ENCODE measurements around the gene SRPRA.

The SRPRA gene, protein sequence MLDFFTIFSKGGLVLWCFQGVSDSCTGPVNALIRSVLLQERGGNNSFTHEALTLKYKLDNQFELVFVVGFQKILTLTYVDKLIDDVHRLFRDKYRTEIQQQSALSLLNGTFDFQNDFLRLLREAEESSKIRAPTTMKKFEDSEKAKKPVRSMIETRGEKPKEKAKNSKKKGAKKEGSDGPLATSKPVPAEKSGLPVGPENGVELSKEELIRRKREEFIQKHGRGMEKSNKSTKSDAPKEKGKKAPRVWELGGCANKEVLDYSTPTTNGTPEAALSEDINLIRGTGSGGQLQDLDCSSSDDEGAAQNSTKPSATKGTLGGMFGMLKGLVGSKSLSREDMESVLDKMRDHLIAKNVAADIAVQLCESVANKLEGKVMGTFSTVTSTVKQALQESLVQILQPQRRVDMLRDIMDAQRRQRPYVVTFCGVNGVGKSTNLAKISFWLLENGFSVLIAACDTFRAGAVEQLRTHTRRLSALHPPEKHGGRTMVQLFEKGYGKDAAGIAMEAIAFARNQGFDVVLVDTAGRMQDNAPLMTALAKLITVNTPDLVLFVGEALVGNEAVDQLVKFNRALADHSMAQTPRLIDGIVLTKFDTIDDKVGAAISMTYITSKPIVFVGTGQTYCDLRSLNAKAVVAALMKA

GRCh38 chr11:126268708-126269579 lies at the start of gene SRPRA, which contains the start of gene FOXRED1:
Gene SRPRA, minus strand, starts transcription at chr11:126268895. Its CDS starts 91 bp downstream, at chr11:126268804.
Gene FOXRED1, plus strand, starts transcription at chr11:126269154. Its CDS starts 53 bp downstream, at chr11:126269207.
- DNase-seq (ENCODE audit: insufficient read length, low spot score): peak; percentile 99
- TF ChIP-seq CTCF (IDR thresholded peaks at IDR 0.05; ENCODE audit: insufficient read depth, missing control alignments): no peak
- no peak for FAIRE-seq

DNA sequence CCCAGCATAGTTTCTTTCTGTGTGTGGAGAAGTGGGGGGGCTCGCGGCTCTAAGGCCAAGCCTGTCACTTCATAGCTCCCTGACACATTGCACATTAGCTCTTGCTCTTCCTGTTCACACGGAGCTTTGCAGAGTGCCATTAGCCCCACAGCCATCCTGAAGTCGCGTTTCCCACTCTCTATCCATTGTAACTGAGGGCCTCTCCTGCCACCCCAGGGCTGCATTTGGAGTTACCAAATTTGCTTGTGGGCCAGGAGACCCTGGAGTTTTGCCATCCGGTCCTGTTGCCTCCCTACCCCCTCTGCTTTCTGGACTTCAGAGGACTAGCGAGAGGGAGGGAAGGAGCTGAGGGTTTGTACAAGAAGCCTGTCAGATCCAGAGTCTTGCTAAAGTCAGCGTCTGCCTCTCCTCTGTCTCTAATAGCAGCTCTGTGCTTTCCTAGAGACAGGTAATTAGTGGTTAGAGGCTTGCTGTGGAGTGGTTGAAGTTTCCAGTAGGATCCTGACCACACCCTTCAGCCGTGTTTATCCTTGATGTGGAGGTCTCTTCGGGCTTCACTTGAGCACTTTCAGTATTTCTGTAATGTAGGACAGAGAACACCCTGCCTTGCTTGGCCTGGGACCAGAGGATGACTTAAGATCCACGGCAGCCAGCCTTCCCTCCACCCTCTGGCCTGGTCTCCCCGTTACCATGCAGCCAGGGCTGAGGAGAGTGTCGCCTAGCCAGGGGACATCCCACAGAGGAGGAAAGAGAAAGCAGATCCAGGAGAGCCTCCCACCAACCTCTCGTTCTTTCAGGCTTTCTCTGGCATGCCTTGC lies 49.3 kb upstream of the SRPRA start:
- DNase-seq (ENCODE audit: insufficient read length, low spot score) (no peak), FAIRE-seq (no peak)
- no peak for TF ChIP-seq CTCF (IDR thresholded peaks at IDR 0.05; ENCODE audit: insufficient read depth, missing control alignments)

DNA sequence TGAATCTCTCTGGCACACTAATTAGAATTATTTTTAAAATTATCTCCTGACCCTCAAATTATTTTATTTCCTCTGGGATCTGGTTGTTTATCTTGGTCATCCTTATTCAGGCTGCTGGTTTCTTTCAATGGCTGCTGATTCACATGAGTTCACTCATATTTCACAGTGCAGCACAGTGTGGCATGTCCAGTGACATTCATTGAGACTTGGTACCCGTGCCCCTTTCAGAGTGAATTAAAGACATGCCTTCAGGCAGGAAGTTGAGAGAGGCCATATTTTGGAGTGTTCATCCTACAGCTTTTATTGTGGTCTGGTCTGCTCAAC lies 48.7 kb upstream of the SRPRA start:
- DNase-seq (ENCODE audit: insufficient read length, low spot score) (no peak), FAIRE-seq (no peak)
- no peak for TF ChIP-seq CTCF (IDR thresholded peaks at IDR 0.05; ENCODE audit: insufficient read depth, missing control alignments)

DNA sequence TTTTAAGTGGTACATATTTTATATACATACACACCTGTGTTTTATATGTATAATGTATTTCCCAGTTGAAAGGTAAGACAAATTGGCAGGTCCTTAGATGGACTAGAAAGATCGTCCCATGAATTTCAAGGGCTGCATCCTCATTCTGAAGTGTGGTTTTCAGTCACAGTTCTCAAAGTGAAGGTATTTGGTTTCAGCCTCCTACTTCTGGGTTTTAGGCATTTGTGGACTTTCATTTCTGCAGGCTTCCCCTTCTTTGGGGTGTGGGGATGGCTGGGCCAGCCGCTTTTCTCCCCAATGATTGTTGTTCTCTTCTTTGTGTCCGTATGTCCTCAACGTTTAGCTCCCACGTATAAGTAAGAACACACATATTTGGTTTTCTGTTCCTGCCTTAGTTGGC lies 45.1 kb upstream of the SRPRA start:
- TF ChIP-seq CTCF (IDR thresholded peaks at IDR 0.05; ENCODE audit: insufficient read depth, missing control alignments): no peak
- FAIRE-seq (no peak), DNase-seq (ENCODE audit: insufficient read length, low spot score) (no peak)

GRCh38 chr11:126312961-126313360 lies 44.3 kb upstream of the SRPRA start:
- FAIRE-seq (no peak), DNase-seq (ENCODE audit: insufficient read length, low spot score) (no peak)
- TF ChIP-seq CTCF (IDR thresholded peaks at IDR 0.05; ENCODE audit: insufficient read depth, missing control alignments): no peak

DNA sequence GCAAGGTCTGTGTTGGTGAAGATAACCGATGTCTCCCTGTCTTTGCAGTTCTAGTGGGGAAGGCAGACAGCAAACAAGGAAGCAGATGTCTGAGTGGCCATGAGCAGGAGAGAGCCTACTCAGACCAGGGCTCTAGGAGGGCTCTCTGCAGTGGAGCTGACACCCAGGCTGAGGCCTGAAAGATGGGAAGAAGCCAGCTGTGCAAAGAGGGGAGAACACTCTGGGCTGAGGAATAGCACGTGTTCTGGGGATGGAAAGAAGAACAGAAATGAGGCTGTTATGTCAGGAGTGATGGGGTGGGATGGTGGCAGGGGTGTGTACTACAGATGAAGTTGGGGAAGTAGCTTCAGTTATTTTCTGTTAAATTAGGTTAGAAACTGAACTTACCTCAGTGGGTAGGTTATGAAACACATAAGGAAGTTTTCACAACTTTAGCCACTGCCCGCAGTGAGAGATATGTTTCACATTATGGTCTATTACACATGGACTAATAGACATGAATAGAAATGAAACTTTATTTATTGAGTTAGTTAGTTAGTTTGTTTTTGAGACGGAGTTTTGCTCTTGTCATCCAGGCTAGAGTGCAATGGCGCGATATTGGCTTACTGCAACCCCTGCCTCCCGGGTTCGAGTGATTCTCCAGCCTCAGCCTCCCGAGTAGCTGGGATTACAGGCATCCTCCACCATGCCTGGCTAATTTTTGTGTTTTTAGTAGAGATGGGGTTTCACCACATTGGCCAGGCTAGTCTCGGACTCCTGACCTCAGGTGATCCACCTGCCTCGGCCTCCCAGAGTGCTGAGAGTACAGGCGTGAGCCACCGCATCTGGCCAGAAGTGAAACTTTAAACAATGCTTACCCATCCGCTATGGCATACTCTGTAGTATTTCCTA lies 43.0 kb upstream of the SRPRA start:
- no peak for TF ChIP-seq CTCF (IDR thresholded peaks at IDR 0.05; ENCODE audit: insufficient read depth, missing control alignments)
- FAIRE-seq: no peak
- no peak for DNase-seq (ENCODE audit: insufficient read length, low spot score)
